T1000 (cell line): ENCODE data around the gene BBS9.

Experiments
- DNase-seq: peaks from one replicate; lab custom pipeline; 2025; ENCODE audit warnings: mixed read lengths; lab: John Stamatoyannopoulos, UW

The BBS9 gene

DNA sequence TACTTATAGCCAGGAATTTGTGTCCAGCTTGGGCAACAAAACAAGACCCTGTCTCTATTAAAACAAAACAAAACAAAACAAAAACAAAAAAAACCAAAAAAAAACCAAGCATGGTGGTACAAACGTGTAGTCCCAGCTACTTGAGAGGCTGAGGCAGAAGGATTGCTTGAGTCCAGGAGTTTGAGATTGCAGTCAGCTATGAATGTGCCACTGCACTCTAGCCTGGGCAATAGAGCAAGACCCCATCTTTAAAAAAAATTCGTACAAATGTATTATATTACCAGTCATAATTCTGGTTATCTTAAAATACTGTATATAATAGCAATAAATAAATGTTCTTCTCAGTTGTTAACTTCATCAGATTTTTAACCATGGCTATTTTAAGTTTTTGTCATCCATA lies 2.3 kb upstream of the BBS9 start:
- no peak for DNase-seq

DNA sequence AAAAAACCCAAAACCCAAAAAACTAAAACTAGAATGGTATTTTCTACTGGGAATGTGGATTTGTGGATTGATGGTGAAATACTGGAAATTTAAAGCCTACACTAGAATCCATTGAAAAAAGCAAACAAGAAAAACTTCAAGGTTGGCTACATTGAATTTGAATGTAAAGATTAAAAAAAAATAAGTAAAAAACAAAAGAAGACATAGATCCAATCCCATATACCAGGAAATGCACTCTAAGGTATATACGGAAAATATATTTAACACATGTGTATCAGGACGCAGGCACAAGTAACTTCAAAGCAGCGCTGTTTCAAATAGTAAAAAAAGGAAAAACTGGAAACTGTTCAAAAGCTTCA lies 754 bp upstream of the BBS9 start:
- no peak for DNase-seq

GRCh38 chr7:33129806-33130153 lies 416 bp downstream of the BBS9 start:
- DNase-seq = no peak

GRCh38 chr7:33130184-33130583 lies 820 bp downstream of the BBS9 start:
- no peak for DNase-seq

DNA sequence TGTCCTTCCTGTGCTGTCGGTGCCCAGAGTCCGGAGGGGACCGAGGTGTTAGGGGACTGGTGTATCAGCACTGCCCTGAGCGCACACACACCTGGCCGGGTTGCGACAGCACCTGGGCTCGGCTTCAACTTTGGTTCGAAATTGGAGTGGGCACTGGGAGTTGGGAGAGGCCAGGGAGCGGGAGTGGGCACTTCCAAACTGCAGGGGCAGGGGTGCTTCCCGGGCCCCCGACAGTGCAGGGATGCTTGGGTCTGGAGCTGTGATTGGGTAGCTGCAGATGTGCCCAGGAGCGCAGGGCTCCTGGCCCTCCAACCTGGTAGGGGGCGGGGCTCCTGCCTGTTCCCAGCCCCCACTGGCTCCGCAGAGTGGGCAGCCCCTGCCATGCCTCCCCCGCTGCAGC lies 7.7 kb downstream of the BBS9 start:
- no peak for DNase-seq

DNA sequence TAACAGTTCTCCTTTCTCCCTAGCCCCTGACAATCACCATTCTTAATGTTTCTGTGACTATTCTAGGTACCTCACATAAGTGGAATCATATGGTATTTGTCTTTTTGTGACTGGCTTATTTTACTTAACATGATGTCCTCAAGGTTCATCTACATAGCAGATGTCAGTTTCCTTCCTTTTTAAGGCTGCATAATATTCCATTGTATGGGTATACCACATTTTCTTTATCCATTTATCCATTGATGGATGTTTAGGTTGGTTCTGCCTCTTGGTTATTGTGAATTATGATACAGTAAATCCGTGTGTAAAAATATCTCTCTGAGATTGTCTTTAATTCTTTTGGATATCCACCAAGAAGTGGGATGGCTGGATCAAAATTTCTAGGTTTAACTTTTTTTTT lies 13.2 kb downstream of the BBS9 start:
- DNase-seq = no peak

- no peak for DNase-seq
Measured at GRCh38 chr7:33143996-33144718, 14.8 kb downstream of the BBS9 start.

DNA sequence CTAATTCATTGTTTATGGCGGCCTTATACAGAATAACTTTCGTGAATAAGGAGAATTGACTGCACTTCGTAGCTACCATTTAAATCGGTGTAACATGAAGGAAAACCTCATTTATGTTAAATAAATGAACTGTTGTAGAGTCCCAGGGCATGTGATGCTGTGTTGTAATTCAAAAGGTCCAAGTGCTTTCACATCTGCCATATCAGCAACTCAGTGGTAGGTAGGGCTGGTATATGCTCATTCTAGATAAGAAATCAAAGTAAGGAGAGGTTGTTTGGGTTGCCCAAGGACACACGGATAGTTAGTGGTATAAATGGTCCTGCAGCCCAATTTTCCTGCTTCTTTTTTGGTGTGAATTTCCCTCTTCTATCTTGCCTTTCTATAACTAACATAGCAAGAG lies 15.8 kb downstream of the BBS9 start:
- DNase-seq = no peak

- no peak for DNase-seq
Measured at GRCh38 chr7:33152087-33152486, 22.7 kb downstream of the BBS9 start.

- DNase-seq = no peak
Measured at GRCh38 chr7:33155811-33156210, 26.4 kb downstream of the BBS9 start.

DNA sequence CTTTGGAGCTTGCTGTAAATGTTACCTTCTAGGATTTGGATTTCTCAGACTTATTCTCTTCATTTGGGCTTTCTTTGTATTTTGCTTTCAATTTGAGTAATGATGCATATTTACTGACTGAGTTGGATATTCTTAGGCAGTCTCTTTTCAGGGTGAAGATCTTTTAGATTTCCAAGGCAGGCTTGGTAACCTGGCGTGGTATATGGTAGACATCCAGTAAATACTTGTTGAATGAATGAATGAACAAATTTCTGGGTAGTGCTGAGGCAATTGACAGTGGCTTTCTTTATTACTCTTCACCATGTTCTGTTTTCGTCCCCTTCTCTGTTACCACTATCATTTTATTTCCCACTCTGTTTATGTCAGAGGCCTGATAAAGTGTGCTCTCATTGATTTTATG lies 27.1 kb downstream of the BBS9 start:
- no peak for DNase-seq

DNA sequence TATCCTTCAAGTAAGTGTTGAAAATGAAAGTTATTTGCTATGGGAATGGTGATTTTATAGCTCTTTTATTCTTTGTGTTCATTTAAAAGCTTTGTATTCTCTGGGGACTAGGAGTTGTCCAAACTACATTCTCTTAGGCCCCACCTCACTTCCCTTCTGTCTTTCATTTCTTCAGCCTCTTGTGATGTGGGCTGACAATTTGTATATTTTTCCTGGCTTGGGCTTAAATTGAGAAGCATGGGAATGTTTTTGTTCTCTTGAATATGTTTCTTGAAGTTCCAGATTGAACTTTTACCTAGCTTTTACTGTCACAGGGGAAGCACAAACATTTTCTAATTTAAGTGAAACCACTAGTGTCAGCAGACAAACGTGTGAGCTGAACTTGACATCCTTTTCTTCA lies 27.9 kb downstream of the BBS9 start:
- DNase-seq = no peak

GRCh38 chr7:33157781-33158180 lies 28.4 kb downstream of the BBS9 start:
- no peak for DNase-seq

GRCh38 chr7:33177876-33178275 lies 48.5 kb downstream of the BBS9 start:
- DNase-seq = no peak

DNA sequence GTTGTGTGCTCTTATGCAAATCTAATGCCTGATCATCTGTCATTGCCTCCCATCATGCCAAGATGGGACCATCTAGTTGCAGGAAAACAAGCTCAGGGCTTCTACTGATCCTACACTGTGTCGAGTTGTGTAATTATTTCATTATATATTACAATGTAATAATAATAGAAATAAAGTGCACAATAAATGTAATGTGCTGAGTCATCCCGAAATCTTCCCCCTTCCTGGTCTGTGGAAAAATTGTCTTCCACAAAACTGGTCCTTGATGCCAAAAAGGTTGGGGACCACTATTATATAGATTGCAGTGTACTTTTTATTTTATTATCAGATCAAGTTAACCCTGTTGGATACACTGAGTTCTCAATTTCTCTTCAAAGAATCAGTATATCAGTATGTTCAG lies 50.2 kb downstream of the BBS9 start:
- no peak for DNase-seq

DNA sequence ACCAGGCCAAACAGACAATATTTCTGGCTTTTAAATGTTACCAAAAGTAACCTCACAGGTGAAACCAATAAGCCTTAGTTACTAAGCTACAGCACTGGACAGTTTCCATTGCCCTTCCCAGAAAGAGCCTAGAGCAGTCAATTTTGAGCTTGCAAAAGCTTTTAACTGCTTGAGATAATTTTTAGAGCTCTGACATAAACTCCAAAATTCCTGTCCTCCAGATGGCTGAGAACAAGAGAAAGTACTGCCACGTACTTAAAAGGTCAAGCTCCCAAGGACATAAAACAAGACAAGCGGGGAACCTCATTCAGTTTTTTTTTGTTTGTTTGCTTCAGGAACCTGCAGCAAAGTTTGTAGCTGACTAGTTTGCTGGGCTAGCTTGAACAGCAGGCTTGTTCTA lies 54.1 kb downstream of the BBS9 start:
- no peak for DNase-seq

DNA sequence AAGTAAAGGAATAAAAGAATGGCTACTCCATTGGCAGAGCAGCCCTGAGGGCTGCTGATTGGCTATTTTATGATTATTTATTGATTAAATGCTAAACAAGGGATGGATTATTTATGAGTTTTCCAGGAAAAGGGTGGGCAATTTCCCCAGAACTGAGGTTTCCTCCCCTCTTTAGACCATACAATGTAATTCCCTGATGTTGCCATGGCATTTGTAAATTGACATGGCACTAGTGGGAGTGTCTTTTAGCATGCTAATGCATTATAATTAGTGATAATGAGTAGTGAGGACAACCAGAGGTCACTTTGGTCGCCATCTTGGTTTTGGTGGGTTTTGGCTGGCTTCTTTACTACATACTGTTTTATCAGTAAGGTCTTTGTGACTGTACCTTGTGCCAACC lies 55.5 kb downstream of the BBS9 start:
- no peak for DNase-seq

- no peak for DNase-seq
Measured at GRCh38 chr7:33185786-33186185, 56.4 kb downstream of the BBS9 start.

DNA sequence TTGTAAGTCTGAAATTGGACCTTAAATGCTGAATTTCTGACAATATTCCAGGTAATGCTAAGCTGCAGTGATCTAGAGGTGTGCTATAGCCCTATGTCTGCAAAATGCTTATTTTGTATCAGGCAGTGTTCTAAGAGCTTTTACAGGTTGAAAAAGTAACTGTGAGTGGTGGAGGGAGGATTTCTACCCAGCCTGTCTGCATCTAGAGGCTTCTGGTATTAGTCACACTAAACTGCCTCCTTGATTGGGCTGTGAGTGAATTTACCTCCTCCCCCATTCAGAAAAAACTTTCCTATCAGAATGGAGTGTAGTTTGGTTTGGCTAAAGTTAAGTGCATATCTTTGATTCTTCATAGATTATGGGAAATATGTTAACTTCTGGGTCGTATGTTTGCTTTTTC lies 56.8 kb downstream of the BBS9 start:
- no peak for DNase-seq

- no peak for DNase-seq
Measured at GRCh38 chr7:33190688-33191304, 61.4 kb downstream of the BBS9 start.

GRCh38 chr7:33191340-33191739 lies 62.0 kb downstream of the BBS9 start:
- no peak for DNase-seq

- no peak for DNase-seq
Measured at GRCh38 chr7:33192695-33193291, 63.4 kb downstream of the BBS9 start.

- no peak for DNase-seq
Measured at GRCh38 chr7:33193308-33193864, 64.0 kb downstream of the BBS9 start.

DNA sequence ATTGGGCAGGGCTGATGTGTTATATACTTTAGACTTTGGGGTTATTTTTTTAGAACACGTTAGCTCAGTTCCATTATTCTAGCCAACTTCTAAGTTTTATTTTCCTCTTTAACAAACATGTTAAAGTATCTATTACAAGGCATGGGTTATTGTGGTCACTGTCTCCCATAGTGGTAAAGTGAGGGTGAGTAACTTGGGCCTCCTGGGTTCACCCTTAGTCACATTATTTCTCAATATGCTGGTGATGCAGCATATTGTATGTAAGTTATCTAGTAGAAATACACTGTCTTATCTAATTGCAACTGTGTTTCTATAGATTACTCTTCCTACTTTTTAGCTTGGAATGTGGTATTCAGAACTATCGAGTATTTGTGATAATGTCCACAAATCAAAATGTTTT lies 65.9 kb downstream of the BBS9 start:
- no peak for DNase-seq
